Measurements from ENCODE around the gene WDR81.
A peak's percentile ranks its signal among the peaks of the same experiment; 100 is the strongest.
"Not testable (repeated sequence)": the region's sequence is repeated elsewhere in the genome, so short reads cannot be mapped to it uniquely, and the experiment has no call there.

Gene WDR81

DNA sequence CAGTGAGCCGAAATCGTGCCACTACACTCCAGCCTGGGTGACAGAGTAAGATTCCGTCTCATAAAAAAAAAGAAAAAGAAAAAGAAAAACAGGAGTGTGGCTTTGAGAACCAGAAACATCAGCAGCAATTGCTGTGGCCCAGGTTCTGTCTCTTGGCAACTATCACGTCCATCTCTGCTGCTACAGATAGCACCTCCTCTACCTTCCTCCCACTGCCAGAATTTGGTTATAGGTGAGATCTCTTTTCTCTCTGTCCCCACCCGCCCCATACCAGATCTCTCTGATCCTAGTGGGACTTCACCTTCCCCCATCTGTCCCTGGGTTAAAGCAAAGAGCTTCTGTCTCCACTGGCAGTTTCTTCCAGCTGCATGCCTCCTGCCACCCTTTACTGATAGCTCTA is 17.4 kb upstream of the WDR81 start:
- TF ChIP-seq, protein P1, sequence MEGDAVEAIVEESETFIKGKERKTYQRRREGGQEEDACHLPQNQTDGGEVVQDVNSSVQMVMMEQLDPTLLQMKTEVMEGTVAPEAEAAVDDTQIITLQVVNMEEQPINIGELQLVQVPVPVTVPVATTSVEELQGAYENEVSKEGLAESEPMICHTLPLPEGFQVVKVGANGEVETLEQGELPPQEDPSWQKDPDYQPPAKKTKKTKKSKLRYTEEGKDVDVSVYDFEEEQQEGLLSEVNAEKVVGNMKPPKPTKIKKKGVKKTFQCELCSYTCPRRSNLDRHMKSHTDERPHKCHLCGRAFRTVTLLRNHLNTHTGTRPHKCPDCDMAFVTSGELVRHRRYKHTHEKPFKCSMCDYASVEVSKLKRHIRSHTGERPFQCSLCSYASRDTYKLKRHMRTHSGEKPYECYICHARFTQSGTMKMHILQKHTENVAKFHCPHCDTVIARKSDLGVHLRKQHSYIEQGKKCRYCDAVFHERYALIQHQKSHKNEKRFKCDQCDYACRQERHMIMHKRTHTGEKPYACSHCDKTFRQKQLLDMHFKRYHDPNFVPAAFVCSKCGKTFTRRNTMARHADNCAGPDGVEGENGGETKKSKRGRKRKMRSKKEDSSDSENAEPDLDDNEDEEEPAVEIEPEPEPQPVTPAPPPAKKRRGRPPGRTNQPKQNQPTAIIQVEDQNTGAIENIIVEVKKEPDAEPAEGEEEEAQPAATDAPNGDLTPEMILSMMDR (IDR thresholded peaks at IDR 0.05; ENCODE audit: low read depth, low read length, missing control alignments) = no peak
- no peak for DNase-seq (ENCODE audit: low read depth)
- in situ Hi-C loops (cut with HindIII; ENCODE audit: low sequenced_read_pairs) = no loop called here
- H3K4me3 ChIP-seq (ENCODE audit: low read depth, low read length) = no peak overlapping the region

DNA sequence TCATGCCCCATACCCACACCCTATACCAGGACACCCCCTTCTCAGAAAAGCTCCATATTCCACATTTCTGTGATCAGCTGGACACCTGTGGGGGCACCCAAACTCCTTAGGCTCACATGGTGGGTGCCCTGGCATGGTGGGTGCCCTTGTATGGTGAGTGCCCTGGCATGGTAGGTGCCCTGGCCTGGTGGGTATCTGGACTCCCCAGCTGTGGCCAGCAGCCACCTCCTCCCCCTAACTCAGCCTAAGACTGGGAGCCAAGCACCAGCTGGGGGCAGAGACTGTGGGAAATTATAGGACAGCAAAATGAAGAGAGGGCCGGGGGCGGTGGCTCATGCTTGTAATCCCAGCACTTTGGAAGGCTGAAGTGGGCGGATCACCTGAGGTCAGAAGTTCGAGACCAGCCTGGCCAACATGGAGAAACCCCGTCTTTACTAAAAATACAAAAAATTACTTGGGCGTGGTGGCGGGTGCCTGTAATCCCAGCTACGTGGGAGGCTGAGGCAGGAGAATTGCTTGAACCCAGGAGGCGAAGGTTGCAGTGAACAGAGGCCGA is 15.6 kb upstream of the WDR81 start:
- H3K4me3 ChIP-seq (ENCODE audit: low read depth, low read length); in situ Hi-C loops (cut with HindIII; ENCODE audit: low sequenced_read_pairs); DNase-seq (ENCODE audit: low read depth): not testable (repeated sequence)

DNA sequence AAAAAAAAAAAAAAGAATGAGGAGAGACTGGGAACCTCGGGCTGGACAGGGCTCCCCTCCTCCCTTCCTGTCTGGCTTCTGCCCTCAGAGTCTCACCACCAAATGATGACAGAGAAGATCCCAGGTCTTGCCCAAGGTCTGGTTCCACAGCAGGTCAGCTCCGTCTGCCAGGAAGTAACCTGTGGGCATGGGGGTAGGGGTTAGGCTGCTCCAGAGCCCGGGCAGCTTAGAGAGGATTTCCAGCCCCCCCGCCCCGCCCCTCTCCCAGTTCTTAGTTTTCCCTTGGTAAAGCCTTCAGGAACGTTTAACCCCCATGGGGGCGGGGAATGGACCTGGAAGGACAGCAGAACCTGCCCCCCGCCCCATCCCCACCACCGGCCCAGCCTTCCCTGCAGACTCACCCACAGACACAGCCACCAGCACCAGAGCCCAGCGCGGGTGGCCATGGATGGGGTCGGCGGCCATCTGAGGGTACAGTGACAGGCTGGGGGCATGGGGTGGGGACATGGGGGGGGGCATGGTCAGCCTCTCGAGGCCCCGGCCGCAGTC is 15.0 kb upstream of the WDR81 start:
- no peak for DNase-seq (ENCODE audit: low read depth)
- H3K4me3 ChIP-seq (ENCODE audit: low read depth, low read length) = peak overlapping the region; percentile 64
- TF ChIP-seq, protein P1 (IDR thresholded peaks at IDR 0.05; ENCODE audit: low read depth, low read length, missing control alignments) = no peak
- in situ Hi-C loops (cut with HindIII; ENCODE audit: low sequenced_read_pairs) = no loop called here

DNA sequence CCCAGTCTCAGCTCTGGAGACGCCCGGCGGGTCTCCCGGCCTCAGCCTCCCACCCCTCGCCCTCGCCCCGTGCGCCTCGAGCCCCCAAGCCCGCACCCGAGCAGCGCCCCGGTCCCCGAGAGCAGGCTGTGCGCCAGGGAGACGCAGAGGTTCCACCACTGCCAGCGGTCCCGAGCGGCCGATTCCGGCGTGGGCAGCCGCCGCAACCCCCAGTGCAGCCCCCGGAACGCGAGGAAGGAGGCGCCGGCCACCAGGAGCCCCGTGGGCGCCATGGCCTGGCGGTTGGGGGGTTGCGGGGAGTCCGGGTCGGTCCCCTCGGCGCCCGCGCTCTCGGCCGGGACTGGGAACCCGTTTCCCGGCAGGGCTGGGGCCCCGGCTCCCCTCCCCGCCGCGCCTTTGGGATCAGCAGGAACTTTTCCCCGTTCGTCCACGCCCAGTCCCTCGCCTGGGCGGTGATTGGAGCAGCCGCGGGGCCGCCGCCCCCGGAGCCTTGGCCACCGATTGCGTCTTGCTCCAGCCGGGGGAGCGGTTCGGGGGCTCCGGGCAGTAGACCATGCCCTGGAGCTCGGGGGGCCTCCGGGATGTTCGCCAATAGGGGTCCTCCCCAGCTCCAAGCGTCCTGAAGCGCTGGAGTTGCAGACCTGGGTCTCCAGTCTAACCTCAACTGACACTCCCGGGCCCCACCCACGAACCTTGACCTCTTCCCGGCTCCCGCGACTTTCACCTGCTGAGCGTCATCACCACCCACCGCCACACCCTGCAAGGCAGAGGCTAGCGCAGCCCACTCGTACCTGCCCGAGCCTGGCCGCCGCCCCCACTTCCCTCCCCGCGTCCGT is 14.3 kb upstream of the WDR81 start, which contains the start of gene TLCD2:
Gene TLCD2, minus strand, starts transcription at position 407 of the 836 bp plus-strand sequence. Its CDS starts 135 bp downstream, at position 272.
- TF ChIP-seq, protein P1 (IDR thresholded peaks at IDR 0.05; ENCODE audit: low read depth, low read length, missing control alignments) = no peak
- in situ Hi-C loops (cut with HindIII; ENCODE audit: low sequenced_read_pairs) = loop anchor here (10.0 kb wide), 1 partner anchor 55 kb away; the partner anchor contains the start of gene SERPINF1
- no peak for DNase-seq (ENCODE audit: low read depth)
- peak within 1 kb of the TSS; percentile 64 for H3K4me3 ChIP-seq (ENCODE audit: low read depth, low read length)

DNA sequence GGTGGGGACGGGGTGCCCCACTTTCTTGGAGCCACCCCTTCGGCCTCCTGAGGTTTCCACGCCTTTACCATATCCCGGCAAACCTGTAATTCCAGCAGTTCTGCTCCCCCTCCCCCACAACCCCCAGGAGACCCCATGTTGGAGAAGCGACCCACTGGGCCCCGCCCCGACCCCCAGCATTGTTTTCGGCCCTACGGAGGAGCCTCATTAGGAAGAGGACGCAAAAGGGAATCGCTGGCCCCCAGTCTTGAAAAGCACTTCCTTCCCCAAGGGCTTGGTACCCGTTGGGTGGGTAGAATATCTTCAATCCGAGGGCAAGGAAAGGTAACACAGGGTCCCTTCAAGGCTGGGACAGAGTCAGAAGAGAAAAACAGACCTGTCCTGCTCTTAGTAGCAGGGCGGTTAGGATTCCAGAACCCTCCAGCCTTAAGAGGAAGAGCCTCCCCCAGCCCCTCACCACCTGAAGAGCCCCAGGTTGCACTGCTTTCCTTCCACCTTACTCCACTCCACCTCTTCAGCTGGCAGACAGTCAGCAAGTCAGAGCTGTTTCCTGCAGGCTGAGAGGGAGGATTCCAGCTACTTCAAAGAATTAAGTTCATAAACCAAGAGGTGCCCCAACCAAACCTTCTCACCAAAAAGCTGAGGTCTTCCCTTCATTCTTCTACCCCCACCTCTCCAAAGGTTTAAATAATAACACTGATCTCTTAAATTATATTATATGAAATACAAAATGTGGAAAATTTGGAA is 13.5 kb upstream of the WDR81 start:
- peak overlapping the region; percentile 64 for H3K4me3 ChIP-seq (ENCODE audit: low read depth, low read length)
- in situ Hi-C loops (cut with HindIII; ENCODE audit: low sequenced_read_pairs) = loop anchor here (10.0 kb wide), 1 partner anchor 54 kb away; the partner anchor contains the start of gene SERPINF1
- no peak for DNase-seq (ENCODE audit: low read depth)
- TF ChIP-seq, protein P1 (IDR thresholded peaks at IDR 0.05; ENCODE audit: low read depth, low read length, missing control alignments) = no peak

DNA sequence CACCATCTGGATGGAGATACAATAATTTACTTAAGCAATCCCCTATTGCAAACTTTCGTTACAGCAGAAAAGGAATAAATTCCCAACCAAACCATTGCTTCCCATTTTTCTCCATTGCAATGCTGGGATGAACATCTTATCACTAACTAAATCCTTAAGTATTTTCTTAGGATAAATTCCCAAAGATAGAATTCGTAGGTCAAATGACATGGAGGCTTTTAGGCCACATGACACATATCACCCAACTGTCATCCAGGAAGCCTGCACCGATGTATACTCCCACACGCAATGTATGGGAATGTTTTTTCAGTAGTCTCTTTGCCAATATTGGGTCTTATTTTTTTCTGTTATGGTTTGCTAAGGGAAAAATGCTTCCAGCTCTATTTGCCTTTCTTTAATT is 12.7 kb upstream of the WDR81 start:
- in situ Hi-C loops (cut with HindIII; ENCODE audit: low sequenced_read_pairs) = loop anchor here (10.0 kb wide), 1 partner anchor 53 kb away; the partner anchor contains the start of gene SERPINF1
- TF ChIP-seq, protein P1 (IDR thresholded peaks at IDR 0.05; ENCODE audit: low read depth, low read length, missing control alignments) = no peak
- no peak for DNase-seq (ENCODE audit: low read depth)

More for the DNA sequence above, 12.7 kb upstream of the WDR81 start:
- H3K4me3 ChIP-seq (ENCODE audit: low read depth, low read length) = no peak overlapping the region
